Measurements from ENCODE around the gene VPREB3.

Gene VPREB3

GRCh38 chr22:23751441-23751996 is 2.7 kb downstream of the VPREB3 start:
- in situ Hi-C loops (cut with MboI; ENCODE audit: low pct_unique_long_range_greater_than_20kb, low sequenced_read_pairs, unreplicated experiment): no loop called here
- no peak for TF ChIP-seq CTCF (IDR thresholded peaks at IDR 0.05; ENCODE audit: extremely low read depth, insufficient read depth, missing control alignments)
- no peak for DNase-seq (ENCODE audit: low spot score)

- peak; percentile 34 for TF ChIP-seq CTCF (IDR thresholded peaks at IDR 0.05; ENCODE audit: extremely low read depth, insufficient read depth, missing control alignments)
- in situ Hi-C loops (cut with MboI; ENCODE audit: low pct_unique_long_range_greater_than_20kb, low sequenced_read_pairs, unreplicated experiment): no loop called here
- DNase-seq (ENCODE audit: low spot score): peak; percentile 96
These were observed 3.3 kb downstream of the VPREB3 start, which contains the start of gene ZNF70 for GRCh38 chr22:23750714-23751440. TSS of gene ZNF70 (minus strand) at chr22:23751112. CDS start at chr22:23745140, 5,972 bp downstream.

- in situ Hi-C loops (cut with MboI; ENCODE audit: low pct_unique_long_range_greater_than_20kb, low sequenced_read_pairs, unreplicated experiment): no loop called here
- no peak for TF ChIP-seq CTCF (IDR thresholded peaks at IDR 0.05; ENCODE audit: extremely low read depth, insufficient read depth, missing control alignments)
- no peak for DNase-seq (ENCODE audit: low spot score)
These were observed 3.9 kb downstream of the VPREB3 start for GRCh38 chr22:23750367-23750713.

GRCh38 chr22:23749841-23750301 is 4.4 kb downstream of the VPREB3 start:
- TF ChIP-seq CTCF (IDR thresholded peaks at IDR 0.05; ENCODE audit: extremely low read depth, insufficient read depth, missing control alignments): no peak
- peak; percentile 10 for DNase-seq (ENCODE audit: low spot score)
- in situ Hi-C loops (cut with MboI; ENCODE audit: low pct_unique_long_range_greater_than_20kb, low sequenced_read_pairs, unreplicated experiment): no loop called here

GRCh38 chr22:23745791-23746190 is 8.4 kb downstream of the VPREB3 start:
- DNase-seq (ENCODE audit: low spot score): no peak
- in situ Hi-C loops (cut with MboI; ENCODE audit: low pct_unique_long_range_greater_than_20kb, low sequenced_read_pairs, unreplicated experiment): no loop called here
- TF ChIP-seq CTCF (IDR thresholded peaks at IDR 0.05; ENCODE audit: extremely low read depth, insufficient read depth, missing control alignments): no peak

- DNase-seq (ENCODE audit: low spot score): no peak
- TF ChIP-seq CTCF (IDR thresholded peaks at IDR 0.05; ENCODE audit: extremely low read depth, insufficient read depth, missing control alignments): no peak
- in situ Hi-C loops (cut with MboI; ENCODE audit: low pct_unique_long_range_greater_than_20kb, low sequenced_read_pairs, unreplicated experiment): no loop called here
These were observed 9.7 kb downstream of the VPREB3 start for GRCh38 chr22:23744485-23744884.
